HCT116 (cell line): ENCODE data around the gene CTNND2. TPM values are rescaled to one million over a fixed set of nuclear protein-coding genes. Genes with fewer than 3 reads are reported as not detected.

ENCODE experiments used
- ATAC-seq: fragments of 200-7000 bp; cut with Tn5 transposase; 2 replicates; pipeline ENCODE4 v1.9.1; 2020; ENCODE audit warnings: mild to moderate bottlenecking, moderate library complexity
- BruUV-seq: library from RNA; stranded (reverse); fragments of 400-500 nt; replicated peaks from 2 replicates; lab custom pipeline; 2021; lab: Mats Ljungman, UMichigan
- CTCF ChIA-PET: fragments of 300-600 bp; sonication (Branson Sonifier 250); formaldehyde crosslinking; loops from one replicate; lab custom pipeline; 2021; ENCODE audit warnings: antibody characterized with exemption; lab: Charles Lee
- POLR2A ChIA-PET: fragments of 300-600, 350-600 bp; sonication (Branson Sonifier 250); formaldehyde crosslinking; loops from one replicate; lab custom pipeline; 2021; ENCODE audit warnings: antibody characterized with exemption; lab: Charles Lee
- RAD21 ChIA-PET, 2 experiments: fragments of 300-600 bp; sonication (Branson Sonifier 250); formaldehyde crosslinking; loops; one replicate each; lab custom pipeline; 2023; ENCODE audit warnings: low total read pairs in 2 of 2; ENCODE audit not compliant: uncharacterized antibody in 2 of 2, unreplicated experiment in 2 of 2, low non-redundant PET in 1 of 2; lab: Charles Lee
- DNase-seq: peaks from one replicate; pipeline ENCODE4 v3.0.0-alpha.2; 2010; ENCODE audit warnings: low read depth, low spot score
- H2AFZ ChIP-seq: fragments of 200-600 bp; shearing (Covaris generic), sonication (generic); 2 replicates; pipeline ENCODE4 v1.6.1; 2017; ENCODE audit warnings: low read depth, mixed run types, mixed read lengths, antibody characterized with exemption, low read length; ENCODE audit not compliant: poor library complexity, severe bottlenecking
- H3K27ac ChIP-seq: 2 replicates; pipeline ENCODE4 v1.5.1; 2012; ENCODE audit warnings: low read depth, low read length
- H3K27me3 ChIP-seq: fragments of 200-600 bp; sonication (generic); 2 replicates; pipeline ENCODE4 v1.6.1; 2016; ENCODE audit warnings: mixed run types, low read length, mixed read lengths; ENCODE audit not compliant: insufficient read depth
- H3K36me3 ChIP-seq, 2 experiments: fragments of 200-500 bp in 1 of 2; fragments of 200-600 bp in 1 of 2; sonication (Bioruptor generic) in 1 of 2; sonication (generic) in 1 of 2; 2 replicates each; pipeline versions ENCODE4 v1.5.1 to v1.6.1; 2014 to 2016; ENCODE audit warnings: low read length in 2 of 2, inconsistent platforms in 1 of 2, mixed read lengths in 1 of 2, mixed run types in 1 of 2; ENCODE audit not compliant: insufficient read depth in 2 of 2, control insufficient read depth in 1 of 2
- H3K4me1 ChIP-seq, 2 experiments: fragments of 200-600 bp in 1 of 2; sonication (generic) in 1 of 2; 2 replicates each; pipeline versions ENCODE4 v1.5.1 to v1.6.1; 2012 to 2017; ENCODE audit warnings: low read length in 2 of 2, inconsistent platforms in 1 of 2, mild to moderate bottlenecking in 1 of 2, mixed read lengths in 1 of 2, mixed run types in 1 of 2, moderate library complexity in 1 of 2; ENCODE audit not compliant: insufficient read depth in 2 of 2, control insufficient read depth in 1 of 2
- H3K4me2 ChIP-seq: fragments of 200-600 bp; sonication (generic); 2 replicates; pipeline ENCODE4 v1.6.1; 2017; ENCODE audit warnings: mixed run types, low read length, mixed read lengths
- H3K4me3 ChIP-seq, 2 experiments: fragments of 200-600 bp in 1 of 2; sonication (generic) in 1 of 2; replicated peaks in 1 of 2; 2 replicates each; pipeline ENCODE4 v1.5.1; 2011 to 2016; ENCODE audit warnings: low read length in 2 of 2, control low read depth in 1 of 2, low read depth in 1 of 2, mild to moderate bottlenecking in 1 of 2, mixed read lengths in 1 of 2, mixed run types in 1 of 2
- H3K79me2 ChIP-seq: fragments of 200-600 bp; sonication (generic); 2 replicates; pipeline ENCODE4 v1.6.1; 2017; ENCODE audit warnings: mild to moderate bottlenecking, mixed run types, low read length, moderate library complexity, mixed read lengths; ENCODE audit not compliant: insufficient read depth
- H3K9ac ChIP-seq: fragments of 200-600 bp; sonication (generic); 2 replicates; pipeline ENCODE4 v1.6.1; 2016; ENCODE audit warnings: low read length, mixed read lengths
- H3K9me2 ChIP-seq: fragments of 200-600 bp; sonication (generic), shearing (Covaris generic); 2 replicates; pipeline ENCODE4 v1.6.1; 2017; ENCODE audit warnings: mixed run types, mild to moderate bottlenecking, moderate library complexity; ENCODE audit not compliant: insufficient read depth
- H3K9me3 ChIP-seq, 2 experiments: fragments of 200-500 bp in 1 of 2; fragments of 200-600 bp in 1 of 2; sonication (Bioruptor generic) in 1 of 2; sonication (generic) in 1 of 2; 2 replicates each; pipeline ENCODE4 v1.6.1; 2014 to 2017; ENCODE audit warnings: low read length in 2 of 2, mixed read lengths in 2 of 2, inconsistent platforms in 1 of 2, low read depth in 1 of 2, mild to moderate bottlenecking in 1 of 2, mixed run types in 1 of 2, moderate library complexity in 1 of 2; ENCODE audit not compliant: control insufficient read depth in 1 of 2, insufficient read depth in 1 of 2
- H4K20me1 ChIP-seq: fragments of 200-600 bp; sonication (generic), shearing (Covaris generic); 2 replicates; pipeline ENCODE4 v1.6.1; 2017; ENCODE audit warnings: mixed run types, mild to moderate bottlenecking, moderate library complexity; ENCODE audit not compliant: insufficient read depth
- EGR1 ChIP-seq: IDR thresholded peaks from 2 replicates; pipeline ENCODE4 v1.6.1; 2012; ENCODE audit warnings: low read depth
- POLR2AphosphoS5 ChIP-seq: IDR thresholded peaks from 2 replicates; pipeline ENCODE4 v1.6.1; 2011; ENCODE audit warnings: mild to moderate bottlenecking, low read depth, low read length, moderate library complexity
- RAD21 ChIP-seq: IDR thresholded peaks from 2 replicates; pipeline ENCODE4 v1.6.1; 2012; ENCODE audit warnings: low read depth, mild to moderate bottlenecking
- TCF7L2 ChIP-seq: IDR thresholded peaks from 2 replicates; pipeline ENCODE4 v1.7.0; 2011; ENCODE audit warnings: borderline replicate concordance, inconsistent platforms; ENCODE audit not compliant: insufficient read depth, insufficient read length; ENCODE audit errors: extremely low read depth
- intact Hi-C: fragments of 100-400 bp; cut with micrococcal nuclease; formaldehyde crosslinking; loops from 2 replicates; pipeline ENCODE4 v1.10.0; 2022
- total RNA-seq: library from RNA; stranded (reverse); gene quantifications from one replicate; pipeline ENCODE4 v1.2.1, GENCODE V29; 2021; ENCODE audit not compliant: unreplicated experiment
- TF ChIP-seq, protein P1 (sequence below), 3 experiments: fragments of 200-600 bp in 1 of 3; sonication (generic) in 1 of 3; IDR thresholded peaks in 2 of 3; conservative IDR thresholded peaks in 1 of 3; 2 replicates each; pipeline ENCODE4 v1.5.1; 2012 to 2017; ENCODE audit warnings: low read depth in 2 of 3, low read length in 2 of 3, antibody characterized with exemption in 1 of 3, borderline replicate concordance in 1 of 3, control low read depth in 1 of 3, mild to moderate bottlenecking in 1 of 3, mixed read lengths in 1 of 3, mixed run types in 1 of 3, moderate library complexity in 1 of 3; ENCODE audit not compliant: insufficient read depth in 1 of 3
- TF ChIP-seq, protein P2 (sequence below): IDR thresholded peaks from 2 replicates; pipeline ENCODE4 v1.6.1; 2012; ENCODE audit warnings: low read depth

Gene CTNND2
- total RNA-seq, 1 experiment from 2014 or later = not detected

DNA sequence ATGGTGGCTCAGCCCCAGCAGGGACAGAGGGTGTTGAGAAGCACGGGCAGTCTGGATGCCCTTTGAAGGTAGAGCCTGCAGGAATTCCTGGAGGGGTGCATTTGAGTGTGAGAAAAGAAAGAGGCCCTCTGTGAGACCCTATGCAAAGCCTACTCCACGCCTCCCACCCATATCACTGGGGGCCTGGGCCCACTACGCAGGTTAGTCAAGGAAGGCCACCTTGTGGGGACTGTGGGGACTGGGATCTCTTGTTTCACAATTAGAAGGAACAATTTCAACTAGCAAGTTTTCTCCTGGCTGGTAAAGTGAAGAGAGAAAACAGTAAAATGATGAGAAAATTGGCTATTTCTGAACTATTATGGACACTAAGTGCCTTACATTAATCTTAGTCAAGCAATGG, 657.0 kb downstream of the CTNND2 start:
- Histone ChIP-seq H3K27me3 (no peaks in the 10 kb centered on the region), H3K4me2 (no peak overlapping the region), H4K20me1 (no peaks in the 10 kb centered on the region), H3K9ac (no peak overlapping the region), H3K79me2 (no peaks in the 10 kb centered on the region), H3K36me3 (no peaks in the 10 kb centered on the region), H3K27ac (no peak overlapping the region), H3K9me2 (no peaks in the 10 kb centered on the region), H3K4me1 (peaks cover 0 to 5% of the 10 kb centered on the region in 2 experiments; a peak in 1 of 4 replicates), H3K4me3 (no peak overlapping the region), H3K9me3 (no peaks in the 10 kb centered on the region), H2AFZ (no peak overlapping the region)
- ChIA-PET RAD21 (no interaction called here), CTCF (no interaction called here), POLR2A (no interaction called here)
- no peak for TF ChIP-seq RAD21
- TF ChIP-seq, protein P1, sequence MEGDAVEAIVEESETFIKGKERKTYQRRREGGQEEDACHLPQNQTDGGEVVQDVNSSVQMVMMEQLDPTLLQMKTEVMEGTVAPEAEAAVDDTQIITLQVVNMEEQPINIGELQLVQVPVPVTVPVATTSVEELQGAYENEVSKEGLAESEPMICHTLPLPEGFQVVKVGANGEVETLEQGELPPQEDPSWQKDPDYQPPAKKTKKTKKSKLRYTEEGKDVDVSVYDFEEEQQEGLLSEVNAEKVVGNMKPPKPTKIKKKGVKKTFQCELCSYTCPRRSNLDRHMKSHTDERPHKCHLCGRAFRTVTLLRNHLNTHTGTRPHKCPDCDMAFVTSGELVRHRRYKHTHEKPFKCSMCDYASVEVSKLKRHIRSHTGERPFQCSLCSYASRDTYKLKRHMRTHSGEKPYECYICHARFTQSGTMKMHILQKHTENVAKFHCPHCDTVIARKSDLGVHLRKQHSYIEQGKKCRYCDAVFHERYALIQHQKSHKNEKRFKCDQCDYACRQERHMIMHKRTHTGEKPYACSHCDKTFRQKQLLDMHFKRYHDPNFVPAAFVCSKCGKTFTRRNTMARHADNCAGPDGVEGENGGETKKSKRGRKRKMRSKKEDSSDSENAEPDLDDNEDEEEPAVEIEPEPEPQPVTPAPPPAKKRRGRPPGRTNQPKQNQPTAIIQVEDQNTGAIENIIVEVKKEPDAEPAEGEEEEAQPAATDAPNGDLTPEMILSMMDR (IDR thresholded peaks at IDR 0.05 in 2 of 3, conservative IDR thresholded peaks at IDR 0.05 in 1 of 3; ENCODE audit: borderline replicate concordance in 1 of 3, insufficient read depth in 1 of 3, low read depth in 2 of 3, low read length in 2 of 3) = 0 out of 6 replicates have a peak, but pooled peaks of 1 of the 3 experiments have one; percentile 9
- BruUV-seq = no TSS peak
- intact Hi-C loops = no loop called here
- DNase-seq (no peak), ATAC-seq (no peak)

DNA sequence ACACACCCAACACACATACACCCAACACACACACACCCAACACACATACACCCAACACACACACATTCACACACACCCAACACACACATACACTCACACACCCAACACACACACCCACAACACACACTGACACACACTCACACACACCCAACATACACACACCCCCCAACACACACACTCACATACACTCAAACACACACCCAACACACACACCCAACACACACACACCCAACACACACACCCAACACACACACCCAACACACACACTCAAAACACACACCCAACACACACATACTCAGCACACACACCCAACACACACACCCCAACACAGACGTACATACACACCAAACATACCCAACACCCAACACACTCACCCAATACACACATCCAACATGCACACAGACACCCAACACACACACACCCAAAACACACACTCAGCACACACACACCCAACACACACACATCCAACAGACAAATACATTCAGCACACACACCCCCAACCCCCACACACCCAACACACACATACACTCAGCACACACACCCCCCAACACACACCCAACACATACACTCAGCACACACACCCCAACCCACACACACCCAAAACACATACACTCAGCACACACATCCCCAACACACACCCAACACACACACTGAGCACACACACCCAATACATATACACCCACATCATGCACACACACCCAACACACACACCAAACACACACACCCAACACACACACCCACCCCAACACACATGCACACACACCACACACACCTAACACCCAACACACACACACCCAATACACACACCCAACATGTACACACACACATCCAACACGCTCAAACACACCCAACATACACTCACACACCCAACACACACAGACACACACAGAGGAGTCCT, 663.7 kb downstream of the CTNND2 start:
- DNase-seq = no peak
- TF ChIP-seq POLR2AphosphoS5 = no peak
- no peak for TF ChIP-seq TCF7L2
- TF ChIP-seq, protein P2, sequence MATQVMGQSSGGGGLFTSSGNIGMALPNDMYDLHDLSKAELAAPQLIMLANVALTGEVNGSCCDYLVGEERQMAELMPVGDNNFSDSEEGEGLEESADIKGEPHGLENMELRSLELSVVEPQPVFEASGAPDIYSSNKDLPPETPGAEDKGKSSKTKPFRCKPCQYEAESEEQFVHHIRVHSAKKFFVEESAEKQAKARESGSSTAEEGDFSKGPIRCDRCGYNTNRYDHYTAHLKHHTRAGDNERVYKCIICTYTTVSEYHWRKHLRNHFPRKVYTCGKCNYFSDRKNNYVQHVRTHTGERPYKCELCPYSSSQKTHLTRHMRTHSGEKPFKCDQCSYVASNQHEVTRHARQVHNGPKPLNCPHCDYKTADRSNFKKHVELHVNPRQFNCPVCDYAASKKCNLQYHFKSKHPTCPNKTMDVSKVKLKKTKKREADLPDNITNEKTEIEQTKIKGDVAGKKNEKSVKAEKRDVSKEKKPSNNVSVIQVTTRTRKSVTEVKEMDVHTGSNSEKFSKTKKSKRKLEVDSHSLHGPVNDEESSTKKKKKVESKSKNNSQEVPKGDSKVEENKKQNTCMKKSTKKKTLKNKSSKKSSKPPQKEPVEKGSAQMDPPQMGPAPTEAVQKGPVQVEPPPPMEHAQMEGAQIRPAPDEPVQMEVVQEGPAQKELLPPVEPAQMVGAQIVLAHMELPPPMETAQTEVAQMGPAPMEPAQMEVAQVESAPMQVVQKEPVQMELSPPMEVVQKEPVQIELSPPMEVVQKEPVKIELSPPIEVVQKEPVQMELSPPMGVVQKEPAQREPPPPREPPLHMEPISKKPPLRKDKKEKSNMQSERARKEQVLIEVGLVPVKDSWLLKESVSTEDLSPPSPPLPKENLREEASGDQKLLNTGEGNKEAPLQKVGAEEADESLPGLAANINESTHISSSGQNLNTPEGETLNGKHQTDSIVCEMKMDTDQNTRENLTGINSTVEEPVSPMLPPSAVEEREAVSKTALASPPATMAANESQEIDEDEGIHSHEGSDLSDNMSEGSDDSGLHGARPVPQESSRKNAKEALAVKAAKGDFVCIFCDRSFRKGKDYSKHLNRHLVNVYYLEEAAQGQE = no peak
- TF ChIP-seq EGR1 = no peak
- TF ChIP-seq, all 23 proteins: peak for 0
- no peaks in the 10 kb centered on the region for H3K27me3 ChIP-seq
- BruUV-seq = no TSS peak
- POLR2A ChIA-PET = no interaction called here
- RAD21 ChIA-PET = no interaction called here
- no peaks in the 10 kb centered on the region for H4K20me1 ChIP-seq
- no peak overlapping the region for H2AFZ ChIP-seq
- no peaks in the 10 kb centered on the region for H3K36me3 ChIP-seq
- no peak overlapping the region for H3K9ac ChIP-seq
- CTCF ChIA-PET = no interaction called here
- peaks cover 0 to 6% of the 10 kb centered on the region in 2 experiments; a peak in 1 of 4 replicates for H3K9me3 ChIP-seq
- no peak overlapping the region for H3K4me2 ChIP-seq
- no peaks in the 10 kb centered on the region for H3K9me2 ChIP-seq
- ATAC-seq = no peak
- H3K4me1 ChIP-seq = no peaks in the 10 kb centered on the region
- intact Hi-C loops = no loop called here
- H3K4me3 ChIP-seq = no peak overlapping the region
- H3K27ac ChIP-seq = no peak overlapping the region
- H3K79me2 ChIP-seq = no peaks in the 10 kb centered on the region
